ENCODE results near the gene INPP5D.

Gene INPP5D

DNA sequence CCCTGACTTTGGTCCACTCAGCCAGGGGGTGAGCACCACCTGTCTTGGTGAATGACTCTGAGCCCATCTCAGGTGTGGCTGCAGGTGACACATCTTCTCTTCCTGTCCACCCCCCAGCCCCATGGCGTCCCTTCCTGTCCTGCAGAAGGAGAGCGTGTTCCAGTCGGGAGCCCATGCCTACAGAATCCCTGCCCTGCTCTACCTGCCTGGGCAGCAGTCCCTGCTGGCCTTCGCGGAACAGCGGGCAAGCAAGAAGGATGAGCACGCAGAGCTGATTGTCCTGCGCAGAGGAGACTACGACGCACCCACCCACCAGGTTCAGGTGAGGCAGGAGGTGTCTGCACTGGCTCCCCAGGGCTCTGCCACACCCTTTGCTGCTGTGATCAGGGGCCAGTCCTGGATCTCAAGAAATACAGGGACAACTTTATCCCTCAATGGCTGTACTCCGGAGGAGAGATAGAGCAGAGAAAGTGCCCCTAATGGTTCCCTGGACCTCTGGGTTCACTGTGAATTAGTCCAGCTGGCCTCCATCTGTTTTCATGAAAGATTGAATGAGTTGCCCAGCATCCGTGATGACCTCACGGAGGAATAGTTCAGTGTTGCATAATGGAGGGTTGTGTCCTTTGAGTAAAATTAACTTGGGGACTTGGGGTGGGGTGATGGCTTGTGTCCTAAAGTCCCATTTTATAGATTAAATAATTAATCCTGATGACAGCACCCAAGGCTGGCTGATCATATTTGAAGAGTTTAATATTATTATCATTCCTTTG, 27.4 kb upstream of the INPP5D start, which contains the start of gene NEU2:
NEU2 (plus strand) TSS at position 122 of the 770 bp plus-strand sequence; CDS start at position 122, 0 bp downstream.
- DNase-seq (ENCODE audit: low read depth) = no peak
- H3K4me3 ChIP-seq (ENCODE audit: control insufficient read depth, low read depth, low read length) = no peak within 1 kb of the TSS

DNA sequence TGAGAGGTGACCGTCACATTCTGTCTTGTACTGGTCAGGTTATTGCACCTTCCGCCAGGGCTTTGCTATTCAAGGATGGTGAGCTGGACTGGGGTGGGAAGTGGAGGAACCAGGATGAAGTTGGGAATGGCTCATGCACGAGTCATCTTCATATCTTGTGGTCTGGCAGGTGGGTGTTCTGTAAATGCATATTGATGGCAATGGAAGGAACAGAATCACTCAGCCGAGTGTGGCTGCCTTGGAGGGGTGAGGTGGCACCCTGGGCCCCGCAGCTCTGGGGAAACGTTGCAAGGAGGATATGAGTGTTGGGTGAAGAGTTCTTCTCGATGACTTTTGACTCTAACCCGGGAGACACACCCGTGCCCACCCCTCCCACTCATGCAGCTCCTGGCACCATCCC, 26.5 kb upstream of the INPP5D start:
- TF ChIP-seq, protein P1, sequence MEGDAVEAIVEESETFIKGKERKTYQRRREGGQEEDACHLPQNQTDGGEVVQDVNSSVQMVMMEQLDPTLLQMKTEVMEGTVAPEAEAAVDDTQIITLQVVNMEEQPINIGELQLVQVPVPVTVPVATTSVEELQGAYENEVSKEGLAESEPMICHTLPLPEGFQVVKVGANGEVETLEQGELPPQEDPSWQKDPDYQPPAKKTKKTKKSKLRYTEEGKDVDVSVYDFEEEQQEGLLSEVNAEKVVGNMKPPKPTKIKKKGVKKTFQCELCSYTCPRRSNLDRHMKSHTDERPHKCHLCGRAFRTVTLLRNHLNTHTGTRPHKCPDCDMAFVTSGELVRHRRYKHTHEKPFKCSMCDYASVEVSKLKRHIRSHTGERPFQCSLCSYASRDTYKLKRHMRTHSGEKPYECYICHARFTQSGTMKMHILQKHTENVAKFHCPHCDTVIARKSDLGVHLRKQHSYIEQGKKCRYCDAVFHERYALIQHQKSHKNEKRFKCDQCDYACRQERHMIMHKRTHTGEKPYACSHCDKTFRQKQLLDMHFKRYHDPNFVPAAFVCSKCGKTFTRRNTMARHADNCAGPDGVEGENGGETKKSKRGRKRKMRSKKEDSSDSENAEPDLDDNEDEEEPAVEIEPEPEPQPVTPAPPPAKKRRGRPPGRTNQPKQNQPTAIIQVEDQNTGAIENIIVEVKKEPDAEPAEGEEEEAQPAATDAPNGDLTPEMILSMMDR (IDR thresholded peaks at IDR 0.05; ENCODE audit: control insufficient read depth, insufficient read depth, low read depth, low read length, missing control alignments) = no peak
- no peak overlapping the region for H3K4me3 ChIP-seq (ENCODE audit: control insufficient read depth, low read depth, low read length)
- no peak for DNase-seq (ENCODE audit: low read depth)

More for the DNA sequence above, 27.4 kb upstream of the INPP5D start, which contains the start of gene NEU2:
- TF ChIP-seq, protein P1 (IDR thresholded peaks at IDR 0.05; ENCODE audit: control insufficient read depth, insufficient read depth, low read depth, low read length, missing control alignments) = no peak

DNA sequence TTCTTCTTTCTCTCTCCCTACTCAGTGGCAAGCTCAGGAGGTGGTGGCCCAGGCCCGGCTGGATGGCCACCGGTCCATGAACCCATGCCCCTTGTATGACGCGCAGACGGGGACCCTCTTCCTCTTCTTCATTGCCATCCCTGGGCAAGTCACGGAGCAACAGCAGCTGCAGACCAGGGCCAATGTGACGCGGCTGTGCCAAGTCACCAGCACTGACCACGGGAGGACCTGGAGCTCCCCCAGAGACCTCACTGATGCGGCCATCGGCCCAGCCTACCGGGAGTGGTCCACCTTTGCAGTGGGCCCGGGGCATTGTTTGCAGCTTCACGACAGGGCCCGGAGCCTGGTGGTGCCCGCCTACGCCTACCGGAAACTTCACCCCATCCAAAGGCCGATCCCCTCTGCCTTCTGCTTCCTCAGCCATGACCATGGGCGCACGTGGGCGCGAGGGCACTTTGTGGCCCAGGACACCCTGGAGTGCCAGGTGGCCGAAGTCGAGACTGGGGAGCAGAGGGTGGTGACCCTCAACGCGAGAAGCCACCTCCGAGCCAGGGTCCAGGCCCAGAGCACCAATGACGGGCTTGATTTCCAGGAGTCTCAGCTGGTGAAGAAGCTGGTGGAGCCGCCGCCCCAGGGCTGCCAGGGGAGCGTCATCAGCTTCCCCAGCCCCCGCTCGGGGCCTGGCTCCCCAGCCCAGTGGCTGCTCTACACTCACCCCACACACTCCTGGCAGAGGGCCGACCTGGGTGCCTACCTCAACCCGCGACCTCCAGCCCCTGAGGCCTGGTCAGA, 25.9 kb upstream of the INPP5D start:
- no peak overlapping the region for H3K4me3 ChIP-seq (ENCODE audit: control insufficient read depth, low read depth, low read length)
- no peak for DNase-seq (ENCODE audit: low read depth)
- TF ChIP-seq, protein P1 (IDR thresholded peaks at IDR 0.05; ENCODE audit: control insufficient read depth, insufficient read depth, low read depth, low read length, missing control alignments) = no peak

DNA sequence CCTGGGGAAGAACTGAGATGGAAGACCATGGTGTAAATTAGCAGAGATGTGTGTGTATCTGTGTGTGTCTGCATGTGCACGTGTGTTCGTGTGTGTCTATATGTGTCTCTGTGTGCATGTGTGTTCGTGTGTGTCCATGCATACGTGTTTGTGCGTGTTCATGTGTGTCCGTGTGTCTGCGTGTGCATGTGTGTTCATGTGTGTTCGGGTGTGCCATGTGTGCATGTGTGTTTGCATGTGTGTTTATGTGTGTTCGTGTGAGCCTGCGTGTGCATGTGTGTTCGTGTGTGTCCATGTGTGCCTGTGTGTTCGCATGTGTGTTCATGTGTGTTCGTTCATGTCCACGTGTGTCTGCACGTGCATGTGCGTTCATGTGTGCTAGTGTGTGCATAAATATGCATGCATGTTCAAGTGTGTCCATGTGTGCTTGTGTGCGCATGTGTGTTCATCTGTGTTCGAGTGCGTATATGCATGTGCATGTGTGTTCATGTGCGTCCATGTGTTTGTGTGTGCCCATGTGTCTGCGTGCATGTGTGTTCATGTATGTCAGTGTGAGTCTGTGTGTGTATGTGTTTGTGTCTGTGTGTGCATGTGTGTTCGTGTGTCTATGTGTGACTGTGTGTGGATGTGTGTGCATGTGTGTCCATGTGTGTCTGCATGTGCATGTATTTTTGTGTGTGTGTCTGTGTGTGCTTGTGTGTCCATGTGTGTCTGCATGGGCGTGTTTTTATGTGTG, 24.5 kb upstream of the INPP5D start:
- no peak for DNase-seq (ENCODE audit: low read depth)
- no peak overlapping the region for H3K4me3 ChIP-seq (ENCODE audit: control insufficient read depth, low read depth, low read length)
- TF ChIP-seq, protein P1 (IDR thresholded peaks at IDR 0.05; ENCODE audit: control insufficient read depth, insufficient read depth, low read depth, low read length, missing control alignments) = no peak

DNA sequence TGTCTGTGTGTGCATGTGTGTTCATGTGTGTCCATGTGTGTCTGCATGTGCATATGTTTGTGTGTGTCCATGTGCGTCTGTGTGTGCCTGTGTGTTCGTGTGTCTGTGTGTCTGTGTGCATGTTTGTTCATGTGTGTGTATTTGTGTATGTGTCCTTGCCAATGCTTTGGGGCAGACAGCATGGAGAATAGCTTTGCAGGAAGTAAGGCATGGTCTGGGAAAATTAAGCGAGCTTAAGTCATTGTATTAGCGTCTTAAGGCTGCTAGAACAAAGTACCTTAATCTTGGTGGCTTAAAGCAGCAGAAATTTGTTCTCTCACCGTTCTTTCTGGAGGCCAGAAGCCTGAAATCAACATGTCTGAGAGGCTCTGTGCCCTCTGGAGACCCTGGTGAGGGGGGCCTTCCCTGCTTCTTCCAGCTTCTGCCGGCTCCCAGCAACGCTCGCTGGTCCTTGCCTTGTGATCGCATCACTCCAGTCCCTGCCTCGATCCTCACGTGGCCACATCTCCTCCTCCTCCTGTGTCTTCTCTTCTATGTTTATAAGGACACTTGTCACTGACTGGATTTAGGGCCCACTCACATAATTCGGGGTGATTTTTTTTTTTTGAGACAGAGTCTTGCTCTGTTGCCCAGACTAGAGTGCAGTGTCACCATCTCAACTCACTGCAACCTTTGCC, 23.8 kb upstream of the INPP5D start:
- TF ChIP-seq, protein P1 (IDR thresholded peaks at IDR 0.05; ENCODE audit: control insufficient read depth, insufficient read depth, low read depth, low read length, missing control alignments) = no peak
- DNase-seq (ENCODE audit: low read depth) = no peak
- H3K4me3 ChIP-seq (ENCODE audit: control insufficient read depth, low read depth, low read length) = no peak overlapping the region

DNA sequence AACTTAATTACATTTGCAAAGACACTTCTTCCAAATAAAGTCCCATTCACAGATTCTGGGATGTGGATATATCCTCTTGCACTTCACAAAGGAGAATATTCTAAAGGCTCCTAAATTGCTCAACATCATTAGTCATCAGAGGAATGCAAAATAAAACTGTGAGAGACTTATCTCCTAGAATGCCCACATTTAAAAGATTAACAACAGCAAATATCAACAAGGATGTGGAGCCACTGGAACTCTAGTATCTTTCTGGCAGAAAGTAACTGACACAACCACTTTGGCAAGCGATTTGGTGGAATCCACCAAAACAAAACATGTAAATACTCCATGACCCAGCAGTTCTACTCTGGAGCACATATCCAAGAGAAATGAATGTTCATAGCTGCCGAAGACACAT, 23.1 kb upstream of the INPP5D start:
- no peak overlapping the region for H3K4me3 ChIP-seq (ENCODE audit: control insufficient read depth, low read depth, low read length)
- TF ChIP-seq, protein P1 (IDR thresholded peaks at IDR 0.05; ENCODE audit: control insufficient read depth, insufficient read depth, low read depth, low read length, missing control alignments) = no peak
- peak; percentile 25 for DNase-seq (ENCODE audit: low read depth)

All from AG09309 (cell line).